SKM-1 (cell line): ENCODE measurements around the gene PEPD.
A peak's percentile ranks its signal among the peaks of the same experiment; 100 is the strongest.

Experiments
- DNase-seq: peaks from one replicate; lab custom pipeline; 2025; ENCODE audit not compliant: unreplicated experiment; lab: John Stamatoyannopoulos, UW

Gene PEPD

DNA sequence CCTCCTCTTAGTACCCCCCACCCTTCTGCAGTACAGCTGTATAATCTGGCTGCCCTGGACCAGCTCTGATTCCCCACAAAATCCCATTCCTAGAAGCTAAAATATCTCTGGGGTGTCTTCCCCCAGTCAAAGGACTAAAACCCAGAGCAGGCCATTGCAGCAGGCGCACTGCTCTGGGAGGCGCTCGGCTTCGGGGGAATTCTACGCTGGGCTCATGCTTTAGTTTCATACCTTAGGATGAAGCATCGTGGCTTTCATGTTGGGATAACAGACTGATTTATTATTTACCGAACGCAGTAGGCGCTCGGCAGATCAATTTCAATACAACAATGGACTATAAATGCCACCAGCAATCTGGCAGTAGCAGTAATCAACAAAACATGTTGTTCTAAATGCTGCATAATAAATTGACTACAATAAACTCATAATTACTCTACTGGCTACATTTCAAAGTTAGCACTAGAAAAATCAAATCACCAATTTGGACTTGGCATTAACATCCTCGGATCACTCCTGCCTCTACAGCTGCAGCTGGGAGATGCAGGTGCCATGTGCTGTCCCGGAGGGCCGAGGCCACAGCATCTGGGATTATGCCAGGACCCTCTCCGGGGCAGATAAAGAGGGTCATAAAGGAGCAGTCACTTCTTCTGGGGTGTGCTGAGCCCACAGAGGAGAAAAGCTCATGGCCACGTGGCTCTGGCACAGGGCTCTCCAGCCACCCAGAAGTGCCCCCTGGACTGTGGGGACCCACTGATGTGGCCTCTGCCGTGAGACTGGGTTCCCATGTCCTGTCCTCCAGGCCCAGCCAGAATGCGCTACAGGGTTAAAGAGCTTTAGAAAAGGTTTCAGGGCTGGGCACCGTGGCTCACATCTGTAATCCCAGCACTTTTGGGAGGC is 112.8 kb downstream of the PEPD start:
- no peak for DNase-seq

GRCh38 chr19:33408116-33408515 is 113.5 kb downstream of the PEPD start:
- no peak for DNase-seq

GRCh38 chr19:33407716-33408115 is 113.9 kb downstream of the PEPD start:
- no peak for DNase-seq

DNA sequence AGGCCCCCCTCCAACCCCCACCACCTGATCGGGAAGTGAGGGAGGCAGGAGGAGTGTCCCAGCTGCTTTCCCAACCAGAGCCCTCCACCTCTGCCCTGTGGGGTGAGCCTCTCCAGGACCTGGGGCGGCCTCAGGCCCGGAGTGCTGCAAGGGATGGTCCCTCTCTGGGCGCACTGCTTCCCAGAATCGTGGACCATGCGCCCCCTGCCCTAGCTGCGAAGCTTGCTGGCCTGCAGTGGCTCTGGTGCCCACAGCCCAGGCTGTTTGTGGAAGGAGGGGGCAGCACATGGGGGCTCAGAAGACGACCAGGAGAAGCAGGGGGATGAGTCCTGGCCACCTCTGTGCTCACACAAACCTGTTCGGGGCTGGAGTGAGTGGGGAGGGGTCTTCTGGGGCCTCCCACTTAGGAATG is 114.4 kb downstream of the PEPD start:
- DNase-seq, result no peak

DNA sequence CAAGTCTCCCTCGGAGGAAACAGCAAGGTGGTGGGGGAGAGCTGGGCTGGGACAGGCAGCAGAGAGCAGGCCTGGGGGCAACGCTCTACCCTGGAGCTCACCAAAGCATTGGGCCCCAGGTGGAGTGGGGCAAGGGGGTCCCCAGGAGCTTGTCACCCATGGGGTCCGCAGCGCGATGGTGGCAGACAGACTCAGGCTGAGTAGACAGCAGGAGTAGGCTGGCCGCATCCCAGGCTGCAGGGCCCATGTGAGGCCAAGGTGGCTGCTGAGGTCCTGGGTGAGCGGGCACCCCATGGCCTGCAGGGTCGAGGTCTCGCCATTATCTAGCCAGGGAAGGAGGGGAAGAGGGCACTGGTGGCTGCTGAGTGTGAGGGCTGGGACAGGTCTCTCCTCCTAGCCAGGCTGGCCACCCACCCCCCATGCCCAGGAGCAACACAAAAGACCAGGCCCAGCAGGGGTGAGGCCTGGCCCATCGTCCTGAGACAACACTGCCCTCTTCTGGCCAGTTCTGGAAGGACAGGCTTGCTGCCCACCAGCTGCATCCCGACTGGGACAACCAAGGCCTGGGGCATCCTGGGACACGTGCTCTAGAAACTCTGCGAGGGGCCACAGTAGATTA is 115.0 kb downstream of the PEPD start:
- DNase-seq, result peak; percentile 41

GRCh38 chr19:33405553-33406461 is 115.8 kb downstream of the PEPD start:
- DNase-seq, result no peak

- no peak for DNase-seq
Observed at GRCh38 chr19:33405254-33405552, 116.4 kb downstream of the PEPD start.

DNA sequence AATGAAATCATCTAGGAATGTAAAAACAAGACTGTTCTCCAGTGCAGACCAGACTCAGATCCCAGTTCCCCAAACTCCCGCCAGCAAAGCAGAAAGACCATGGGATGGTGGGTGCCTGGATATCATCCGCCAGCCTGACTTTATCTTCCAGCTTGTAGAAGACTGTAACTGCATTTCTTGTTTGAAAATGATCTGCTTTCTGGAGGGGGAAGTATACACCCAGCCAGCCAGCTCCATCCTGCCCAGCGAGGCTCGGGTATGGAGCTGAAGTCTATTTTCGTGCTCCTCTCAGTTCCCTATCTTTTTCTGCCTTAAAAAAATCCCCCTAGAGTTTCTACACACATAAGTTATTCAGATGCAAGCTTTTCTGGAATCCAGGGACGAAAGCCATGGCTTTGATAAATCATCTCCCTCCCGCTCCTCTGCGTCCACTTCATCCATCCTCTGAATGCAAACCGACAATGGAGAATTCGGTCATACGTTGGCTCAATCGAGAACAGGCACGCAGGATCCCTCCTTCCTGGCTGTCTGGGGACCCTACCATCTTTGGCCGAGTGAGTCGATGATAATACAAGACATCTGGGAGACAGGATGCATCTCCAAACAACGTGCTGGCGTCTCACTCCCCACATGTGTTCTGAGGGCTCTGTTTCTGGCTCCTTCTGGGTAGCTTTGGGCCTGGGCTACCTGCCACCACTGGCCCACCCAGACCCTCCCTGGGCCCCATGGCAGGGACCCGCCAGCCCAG is 116.9 kb downstream of the PEPD start:
- DNase-seq, result no peak

GRCh38 chr19:33403973-33404304 is 117.7 kb downstream of the PEPD start:
- no peak for DNase-seq

GRCh38 chr19:33403221-33403972 is 118.2 kb downstream of the PEPD start:
- DNase-seq, result no peak

GRCh38 chr19:33402421-33403220 is 119.0 kb downstream of the PEPD start:
- DNase-seq, result no peak

DNA sequence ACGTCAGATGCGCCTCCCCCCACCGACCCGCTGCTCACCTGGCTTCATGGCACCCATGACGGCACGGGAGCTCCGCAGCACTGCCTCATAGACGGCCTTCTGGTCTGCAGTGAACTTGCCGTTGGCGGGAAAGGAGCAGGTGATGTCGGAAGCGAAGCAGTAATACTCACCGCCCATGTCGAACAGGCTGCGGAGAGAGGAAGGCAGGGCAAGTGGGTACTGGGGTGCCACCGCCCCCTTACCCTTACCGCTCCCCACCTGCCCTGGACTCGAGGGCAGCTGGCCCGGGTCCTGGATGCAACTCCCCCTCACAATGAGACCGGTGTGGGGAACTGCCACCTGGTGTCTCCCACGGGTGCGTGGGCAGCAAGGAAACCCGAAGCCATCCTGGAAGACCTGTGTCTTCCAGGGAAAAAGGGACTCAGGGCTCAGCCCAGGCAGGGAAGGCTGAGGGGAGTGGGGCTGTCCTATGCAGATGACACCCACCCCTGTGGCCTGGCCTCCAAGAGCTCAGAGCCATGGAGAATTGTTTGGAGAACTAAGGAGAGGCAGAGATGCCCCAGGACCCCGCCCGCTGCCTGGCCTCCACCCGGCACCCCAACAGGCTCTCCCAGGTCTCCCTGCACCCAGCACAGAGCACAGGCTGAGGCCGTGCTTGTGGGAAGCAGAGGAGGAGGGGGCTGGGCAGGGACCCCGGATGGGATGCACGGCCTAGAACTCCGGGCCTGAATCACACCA is 119.7 kb downstream of the PEPD start:
- DNase-seq, result no peak

DNA sequence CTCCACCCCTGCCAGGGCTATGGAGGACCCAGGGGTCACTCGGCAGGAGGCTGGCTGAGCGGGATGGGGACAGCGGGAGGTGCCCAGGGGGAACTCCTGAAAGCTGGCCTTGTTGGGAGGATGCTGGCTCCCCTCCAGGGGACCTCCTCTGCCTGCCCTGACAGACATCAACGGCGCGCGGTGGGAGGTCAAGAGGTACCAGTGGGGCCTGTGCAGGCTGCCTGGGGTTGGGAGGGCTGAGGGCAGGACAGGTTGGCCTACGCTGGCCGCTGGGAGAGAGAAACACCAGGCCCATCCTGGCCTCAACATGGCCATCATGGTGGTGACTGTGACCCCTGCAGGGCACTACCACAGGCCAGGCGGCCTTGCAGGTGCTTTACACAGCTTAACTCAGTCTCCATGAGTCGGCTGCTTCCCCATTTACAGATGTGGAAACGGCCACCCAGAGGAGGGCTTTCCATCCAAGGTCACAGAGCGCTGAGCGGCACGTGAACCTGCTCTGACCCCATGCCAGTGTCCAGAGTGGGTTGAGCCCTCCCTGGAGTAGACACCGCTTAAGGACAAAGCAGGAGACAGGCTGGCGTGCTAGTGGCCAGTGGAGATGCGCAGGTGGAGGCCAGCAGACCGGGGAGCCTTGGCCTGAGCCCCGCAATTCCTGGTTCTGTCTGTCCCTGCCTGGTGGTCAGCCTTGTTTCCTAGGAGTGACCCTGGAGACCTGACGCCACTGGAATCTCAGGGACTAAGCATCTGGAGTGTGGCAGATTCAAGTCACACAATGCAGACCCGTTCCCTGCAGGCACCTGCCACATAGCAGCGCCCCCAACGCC is 120.5 kb downstream of the PEPD start:
- DNase-seq, result no peak

DNA sequence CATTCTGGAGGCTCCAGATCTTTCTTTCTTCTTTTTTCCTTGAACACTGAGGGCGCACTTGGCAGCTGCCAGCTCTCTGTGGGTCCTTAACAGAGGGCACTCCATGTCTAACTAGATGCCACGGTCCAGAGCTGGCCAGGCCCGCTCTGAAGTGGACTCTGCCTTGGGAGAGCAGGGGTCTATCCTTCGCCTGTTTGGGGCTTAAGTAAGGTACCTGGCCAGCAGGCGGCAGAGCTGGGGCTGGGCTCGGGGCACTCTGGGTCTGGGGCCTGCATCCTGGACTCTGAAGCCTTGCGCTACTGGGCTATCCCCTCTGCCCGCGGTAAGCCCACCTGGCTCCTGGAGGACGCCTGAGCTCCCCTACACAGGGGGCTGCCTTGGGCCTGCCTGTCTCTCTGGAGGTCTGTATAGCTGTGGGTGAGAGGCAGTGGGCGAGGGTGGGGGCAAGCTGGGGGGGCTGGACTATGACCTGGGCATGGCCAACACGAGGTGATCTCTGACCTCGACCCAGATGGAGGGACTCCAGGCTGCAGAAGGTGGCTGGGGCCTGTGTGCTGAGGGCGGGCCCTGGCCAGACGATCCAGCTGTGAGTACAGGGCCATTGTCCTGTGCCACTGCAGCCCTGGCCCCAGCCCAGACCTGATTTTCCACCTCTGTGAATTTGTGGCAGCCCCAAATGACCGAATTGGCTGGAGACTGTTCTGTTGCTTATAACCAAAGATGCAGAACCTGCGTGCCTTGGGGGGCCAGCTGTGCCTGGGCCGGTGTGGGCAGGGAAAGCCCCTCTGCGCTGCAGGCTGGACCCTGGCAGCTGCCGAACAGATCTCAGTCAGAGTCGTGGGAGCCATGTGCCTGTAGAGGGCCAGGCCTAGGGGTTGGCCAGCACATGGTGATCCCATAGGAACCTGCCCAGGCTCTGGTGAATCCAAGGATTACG is 121.6 kb downstream of the PEPD start:
- DNase-seq, result no peak

GRCh38 chr19:33399081-33399744 is 122.4 kb downstream of the PEPD start:
- no peak for DNase-seq

DNA sequence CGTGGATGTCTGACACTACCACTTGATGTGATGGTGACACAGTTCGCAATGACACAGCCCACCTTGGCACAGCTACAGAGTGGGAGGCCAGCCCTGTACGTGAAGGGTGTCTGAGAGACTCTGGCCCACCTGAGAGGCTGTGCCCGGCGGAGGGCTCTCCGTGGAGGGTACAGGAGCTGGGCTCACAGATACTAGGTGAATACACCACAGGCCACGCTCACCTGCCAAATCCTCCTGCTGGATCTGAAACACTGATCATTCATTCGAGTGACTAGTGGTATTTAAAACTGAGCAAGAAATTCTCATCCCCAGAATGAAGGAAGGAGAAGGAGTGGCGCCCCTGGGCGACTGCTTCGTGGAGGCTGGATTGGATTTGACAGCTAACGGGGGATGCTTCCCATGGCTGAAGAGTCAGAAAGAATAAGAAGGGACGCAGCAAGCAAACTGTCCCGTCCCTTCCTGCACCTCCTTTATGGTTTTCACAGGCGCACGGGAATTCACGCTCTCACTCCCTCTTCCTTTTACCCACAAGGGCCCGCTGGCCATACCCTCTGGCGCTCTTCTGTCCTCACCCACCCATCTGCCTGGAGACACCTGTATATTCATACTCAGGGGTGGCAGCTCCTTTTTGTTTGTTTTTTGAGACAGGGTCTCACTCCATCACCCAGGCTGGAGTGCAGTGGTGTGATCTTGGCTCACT is 123.1 kb downstream of the PEPD start:
- DNase-seq, result no peak
